A673 (cell line): Measurements from ENCODE around the gene DENND6B.

Source experiments
- EZH2 ChIP-seq: fragments of 200-600 bp; sonication (generic); IDR thresholded peaks from 2 replicates; pipeline ENCODE4 v1.6.1; 2017; ENCODE audit warnings: borderline replicate concordance, low read depth, mild to moderate bottlenecking, mixed read lengths, antibody characterized with exemption, low read length; ENCODE audit not compliant: poor library complexity, severe bottlenecking
- TF ChIP-seq, protein P1 (sequence below): fragments of 300-800, 200-600 bp; sonication (generic); conservative IDR thresholded peaks from 2 replicates; pipeline ENCODE4 v1.5.1; 2017; ENCODE audit warnings: low read depth, mild to moderate bottlenecking, antibody characterized with exemption, low read length, moderate library complexity, mixed read lengths

DNA sequence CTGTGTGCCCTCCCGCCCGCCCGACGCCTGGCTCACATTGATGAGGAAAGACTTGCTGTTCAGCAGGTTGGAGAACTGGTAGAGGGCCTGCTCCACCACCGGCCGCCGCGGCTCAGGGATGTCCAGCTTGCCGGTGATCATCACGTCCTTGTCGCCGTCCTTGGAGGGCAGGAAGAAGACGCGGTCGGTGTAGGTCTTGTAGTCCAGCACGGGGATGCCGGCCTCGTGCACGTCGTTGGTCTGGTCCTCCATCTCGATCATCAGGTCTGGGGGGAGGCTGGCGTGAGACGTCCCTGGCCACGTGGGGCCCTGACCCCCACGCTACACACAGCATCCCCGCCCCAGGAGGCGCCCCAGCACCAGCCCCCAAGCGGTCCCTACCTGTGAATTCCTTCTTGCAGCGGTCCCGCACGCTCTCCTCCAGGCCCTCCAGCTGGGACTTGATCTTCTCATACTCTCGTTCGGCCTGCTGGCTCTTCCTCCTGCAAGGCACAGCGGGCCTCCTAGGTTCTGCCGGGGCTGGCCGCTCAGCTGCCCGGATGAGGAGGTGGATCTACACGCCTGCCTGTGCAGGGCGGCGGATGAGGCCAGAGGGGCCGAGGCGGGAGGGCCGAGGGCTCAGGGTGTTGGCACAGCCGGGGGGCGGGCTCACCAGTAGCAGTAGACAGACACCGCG, 46.0 kb downstream of the DENND6B start:
- TF ChIP-seq, protein P1, sequence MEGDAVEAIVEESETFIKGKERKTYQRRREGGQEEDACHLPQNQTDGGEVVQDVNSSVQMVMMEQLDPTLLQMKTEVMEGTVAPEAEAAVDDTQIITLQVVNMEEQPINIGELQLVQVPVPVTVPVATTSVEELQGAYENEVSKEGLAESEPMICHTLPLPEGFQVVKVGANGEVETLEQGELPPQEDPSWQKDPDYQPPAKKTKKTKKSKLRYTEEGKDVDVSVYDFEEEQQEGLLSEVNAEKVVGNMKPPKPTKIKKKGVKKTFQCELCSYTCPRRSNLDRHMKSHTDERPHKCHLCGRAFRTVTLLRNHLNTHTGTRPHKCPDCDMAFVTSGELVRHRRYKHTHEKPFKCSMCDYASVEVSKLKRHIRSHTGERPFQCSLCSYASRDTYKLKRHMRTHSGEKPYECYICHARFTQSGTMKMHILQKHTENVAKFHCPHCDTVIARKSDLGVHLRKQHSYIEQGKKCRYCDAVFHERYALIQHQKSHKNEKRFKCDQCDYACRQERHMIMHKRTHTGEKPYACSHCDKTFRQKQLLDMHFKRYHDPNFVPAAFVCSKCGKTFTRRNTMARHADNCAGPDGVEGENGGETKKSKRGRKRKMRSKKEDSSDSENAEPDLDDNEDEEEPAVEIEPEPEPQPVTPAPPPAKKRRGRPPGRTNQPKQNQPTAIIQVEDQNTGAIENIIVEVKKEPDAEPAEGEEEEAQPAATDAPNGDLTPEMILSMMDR, result no peak
- no peak for TF ChIP-seq EZH2
